Measurements from ENCODE around the gene RPAIN.
"Not testable (repeated sequence)": the region's sequence is repeated elsewhere in the genome, so short reads cannot be mapped to it uniquely, and the experiment has no call there.

The RPAIN gene

GRCh38 chr17:5425826-5426225 lies 5.8 kb downstream of the RPAIN start:
- Histone ChIP-seq H3K9me3 (ENCODE audit: control insufficient read depth in 2 of 2, low read length in 2 of 2) (no peaks in the 10 kb centered on the region), H3K27me3 (ENCODE audit: control insufficient read depth in 2 of 2, insufficient read depth in 2 of 2, low read length in 2 of 2) (no peaks in the 10 kb centered on the region), H3K27ac (ENCODE audit: low read depth in 2 of 2, low read length in 2 of 2) (no peak overlapping the region), H3K4me1 (ENCODE audit: control insufficient read depth in 2 of 2, insufficient read depth in 2 of 2, low read length in 2 of 2) (peaks cover 4 to 5% of the 10 kb centered on the region in 2 donors), H3K4me3 (ENCODE audit: low read length in 2 of 2) (no peak overlapping the region), H3K36me3 (ENCODE audit: control insufficient read depth in 2 of 2, insufficient read depth in 2 of 2, low read length in 2 of 2) (peaks cover 67% of the 10 kb centered on the region in 2 donors), H3K9ac (ENCODE audit: low read depth in 1 of 2, low read length in 2 of 2) (no peak overlapping the region)

- H3K9me3 ChIP-seq (ENCODE audit: control insufficient read depth in 2 of 2, low read length in 2 of 2), result no peaks in the 10 kb centered on the region
- H3K36me3 ChIP-seq (ENCODE audit: control insufficient read depth in 2 of 2, insufficient read depth in 2 of 2, low read length in 2 of 2), result peaks cover 73 to 81% of the 10 kb centered on the region in 2 donors
- no peaks in the 10 kb centered on the region for H3K27me3 ChIP-seq (ENCODE audit: control insufficient read depth in 2 of 2, insufficient read depth in 2 of 2, low read length in 2 of 2)
- H3K27ac ChIP-seq (ENCODE audit: low read depth in 2 of 2, low read length in 2 of 2), result no peak overlapping the region
- H3K4me1 ChIP-seq (ENCODE audit: control insufficient read depth in 2 of 2, insufficient read depth in 2 of 2, low read length in 2 of 2), result no peaks in the 10 kb centered on the region
- no peak overlapping the region for H3K9ac ChIP-seq (ENCODE audit: low read depth in 1 of 2, low read length in 2 of 2)
- H3K4me3 ChIP-seq (ENCODE audit: low read length in 2 of 2), result no peak overlapping the region
Observed at GRCh38 chr17:5429191-5429887, 9.4 kb downstream of the RPAIN start.

- H3K27ac ChIP-seq (ENCODE audit: low read depth in 2 of 2, low read length in 2 of 2), result no peak overlapping the region
- H3K4me3 ChIP-seq (ENCODE audit: low read length in 2 of 2), result no peak overlapping the region
- H3K36me3 ChIP-seq (ENCODE audit: control insufficient read depth in 2 of 2, insufficient read depth in 2 of 2, low read length in 2 of 2), result peaks cover 69 to 81% of the 10 kb centered on the region in 2 donors
- no peaks in the 10 kb centered on the region for H3K4me1 ChIP-seq (ENCODE audit: control insufficient read depth in 2 of 2, insufficient read depth in 2 of 2, low read length in 2 of 2)
- H3K27me3 ChIP-seq (ENCODE audit: control insufficient read depth in 2 of 2, insufficient read depth in 2 of 2, low read length in 2 of 2), result no peaks in the 10 kb centered on the region
- H3K9ac ChIP-seq (ENCODE audit: low read depth in 1 of 2, low read length in 2 of 2), result no peak overlapping the region
- H3K9me3 ChIP-seq (ENCODE audit: control insufficient read depth in 2 of 2, low read length in 2 of 2), result no peaks in the 10 kb centered on the region
Observed at GRCh38 chr17:5430413-5430999, 10.5 kb downstream of the RPAIN start.

- H3K9me3 ChIP-seq (ENCODE audit: control insufficient read depth in 2 of 2, low read length in 2 of 2); H3K4me3 ChIP-seq (ENCODE audit: low read length in 2 of 2); H3K27ac ChIP-seq (ENCODE audit: low read depth in 2 of 2, low read length in 2 of 2); H3K27me3 ChIP-seq (ENCODE audit: control insufficient read depth in 2 of 2, insufficient read depth in 2 of 2, low read length in 2 of 2); H3K9ac ChIP-seq (ENCODE audit: low read depth in 1 of 2, low read length in 2 of 2); H3K4me1 ChIP-seq (ENCODE audit: control insufficient read depth in 2 of 2, insufficient read depth in 2 of 2, low read length in 2 of 2): not testable (repeated sequence)
- peaks cover 62 to 77% of the 10 kb centered on the region in 2 donors for H3K36me3 ChIP-seq (ENCODE audit: control insufficient read depth in 2 of 2, insufficient read depth in 2 of 2, low read length in 2 of 2)
Observed at GRCh38 chr17:5431234-5431633, 11.3 kb downstream of the RPAIN start.

DNA sequence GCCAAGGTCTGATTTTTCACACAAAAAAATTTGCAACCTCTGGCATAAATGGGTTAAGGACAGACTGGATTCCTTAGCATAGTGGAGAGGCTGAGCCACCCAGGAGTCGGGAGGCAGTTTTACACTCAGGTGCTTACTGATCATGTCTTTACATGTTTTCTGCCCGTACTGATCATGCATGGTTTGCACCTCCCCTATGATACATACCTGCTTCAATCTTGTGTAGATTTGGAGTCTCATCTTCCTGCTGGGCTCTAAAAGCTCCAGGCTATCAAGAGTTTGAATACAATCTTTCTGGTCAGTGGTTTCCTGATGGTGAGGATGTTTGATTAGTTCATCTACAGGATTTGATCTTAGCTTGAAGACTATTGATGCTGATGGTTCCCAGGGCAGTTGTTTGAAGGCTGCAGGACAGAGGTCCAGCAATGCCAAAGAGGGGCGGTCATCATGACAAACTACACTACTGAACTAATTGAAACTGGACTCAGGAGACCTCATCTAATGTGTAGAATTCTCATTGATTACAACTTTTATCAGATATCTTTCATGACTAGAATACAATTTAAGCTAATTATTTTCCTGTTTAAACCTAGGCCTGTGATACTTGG lies 12.1 kb downstream of the RPAIN start:
- H3K27ac ChIP-seq (ENCODE audit: low read depth in 2 of 2, low read length in 2 of 2), result no peak overlapping the region
- H3K9me3 ChIP-seq (ENCODE audit: control insufficient read depth in 2 of 2, low read length in 2 of 2), result no peaks in the 10 kb centered on the region
- H3K4me1 ChIP-seq (ENCODE audit: control insufficient read depth in 2 of 2, insufficient read depth in 2 of 2, low read length in 2 of 2), result no peaks in the 10 kb centered on the region
- no peak overlapping the region for H3K4me3 ChIP-seq (ENCODE audit: low read length in 2 of 2)
- peaks cover 60 to 76% of the 10 kb centered on the region in 2 donors for H3K36me3 ChIP-seq (ENCODE audit: control insufficient read depth in 2 of 2, insufficient read depth in 2 of 2, low read length in 2 of 2)
- H3K9ac ChIP-seq (ENCODE audit: low read depth in 1 of 2, low read length in 2 of 2), result no peak overlapping the region
- no peaks in the 10 kb centered on the region for H3K27me3 ChIP-seq (ENCODE audit: control insufficient read depth in 2 of 2, insufficient read depth in 2 of 2, low read length in 2 of 2)

DNA sequence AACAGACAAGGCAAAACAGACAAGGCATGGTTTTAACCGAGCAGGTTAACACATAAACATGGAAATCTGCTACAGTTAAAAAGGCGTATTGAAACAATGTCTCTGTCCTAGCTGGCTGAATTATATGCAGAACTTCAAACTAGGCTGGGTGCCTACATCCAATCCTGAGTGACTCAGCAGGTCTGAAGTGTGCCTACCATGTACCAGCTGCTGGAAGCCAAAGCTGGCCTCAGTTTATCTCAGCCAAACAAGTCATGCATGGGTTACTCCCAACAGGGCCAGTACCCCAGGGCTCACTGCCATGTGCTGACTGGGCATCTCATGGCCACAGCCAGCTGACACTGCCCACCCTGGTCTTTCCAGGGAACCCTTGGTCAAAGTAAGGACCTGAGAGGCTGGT lies 15.0 kb downstream of the RPAIN start:
- H3K27ac ChIP-seq (ENCODE audit: low read depth in 2 of 2, low read length in 2 of 2), result no peak overlapping the region
- no peaks in the 10 kb centered on the region for H3K27me3 ChIP-seq (ENCODE audit: control insufficient read depth in 2 of 2, insufficient read depth in 2 of 2, low read length in 2 of 2)
- H3K9ac ChIP-seq (ENCODE audit: low read depth in 1 of 2, low read length in 2 of 2), result no peak overlapping the region
- peaks cover 36 to 58% of the 10 kb centered on the region in 2 donors for H3K36me3 ChIP-seq (ENCODE audit: control insufficient read depth in 2 of 2, insufficient read depth in 2 of 2, low read length in 2 of 2)
- H3K4me3 ChIP-seq (ENCODE audit: low read length in 2 of 2), result no peak overlapping the region
- H3K9me3 ChIP-seq (ENCODE audit: control insufficient read depth in 2 of 2, low read length in 2 of 2), result no peaks in the 10 kb centered on the region
- peaks cover 9 to 14% of the 10 kb centered on the region in 2 donors for H3K4me1 ChIP-seq (ENCODE audit: control insufficient read depth in 2 of 2, insufficient read depth in 2 of 2, low read length in 2 of 2)

- not testable (repeated sequence) for H3K27ac ChIP-seq (ENCODE audit: low read depth in 2 of 2, low read length in 2 of 2); H3K4me3 ChIP-seq (ENCODE audit: low read length in 2 of 2); H3K9ac ChIP-seq (ENCODE audit: low read depth in 1 of 2, low read length in 2 of 2); H3K9me3 ChIP-seq (ENCODE audit: control insufficient read depth in 2 of 2, low read length in 2 of 2); H3K27me3 ChIP-seq (ENCODE audit: control insufficient read depth in 2 of 2, insufficient read depth in 2 of 2, low read length in 2 of 2)
- Histone ChIP-seq H3K36me3 (ENCODE audit: control insufficient read depth in 2 of 2, insufficient read depth in 2 of 2, low read length in 2 of 2) (peaks cover 33 to 51% of the 10 kb centered on the region in 2 donors), H3K4me1 (ENCODE audit: control insufficient read depth in 2 of 2, insufficient read depth in 2 of 2, low read length in 2 of 2) (peaks cover 9 to 14% of the 10 kb centered on the region in 2 donors)
Observed at GRCh38 chr17:5435781-5436315, 15.9 kb downstream of the RPAIN start.

- H3K27ac ChIP-seq (ENCODE audit: low read depth in 2 of 2, low read length in 2 of 2), result peak overlapping the region in 1 of 2 donors; percentile 82
- peak overlapping the region; percentile 83 to 85 for H3K9ac ChIP-seq (ENCODE audit: low read depth in 1 of 2, low read length in 2 of 2)
- H3K4me1 ChIP-seq (ENCODE audit: control insufficient read depth in 2 of 2, insufficient read depth in 2 of 2, low read length in 2 of 2), result peaks cover 9 to 14% of the 10 kb centered on the region in 2 donors
Observed at GRCh38 chr17:5437721-5438317, 17.8 kb downstream of the RPAIN start.

DNA sequence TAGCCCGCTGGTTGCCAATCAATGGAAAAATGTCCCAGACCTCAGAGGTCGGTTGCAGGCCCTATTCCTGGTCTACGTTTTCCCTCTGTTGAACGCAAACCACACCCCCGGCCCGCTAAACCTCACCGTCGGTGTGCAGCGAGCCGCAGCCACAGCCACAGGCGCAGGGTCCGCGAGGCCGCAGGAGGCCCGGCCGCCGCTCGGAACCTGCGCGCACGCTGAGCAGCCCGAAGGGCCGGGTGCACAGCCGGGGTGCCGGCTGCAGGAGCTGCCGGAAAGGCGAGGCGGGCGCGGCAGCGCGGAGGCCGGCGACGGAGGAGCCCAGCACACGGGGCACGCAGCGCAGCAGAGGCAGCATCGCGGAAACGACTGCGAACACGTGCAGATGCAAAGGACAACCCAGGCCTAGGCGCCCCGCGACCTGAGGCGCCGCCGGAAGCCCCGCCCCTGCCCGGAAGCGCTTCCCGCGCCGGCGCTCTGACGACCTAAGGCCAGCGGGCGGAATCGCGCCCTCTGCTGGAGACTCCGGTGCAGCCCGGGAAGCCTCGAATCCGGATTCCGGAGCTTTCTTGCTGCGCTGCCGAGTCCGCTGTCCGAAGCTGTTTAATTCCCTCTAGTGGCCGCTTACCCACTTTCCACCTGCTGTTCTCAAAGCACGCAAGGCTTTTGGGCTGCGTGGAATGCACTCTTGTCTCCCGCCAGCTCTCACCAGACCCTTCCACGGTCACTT lies 18.9 kb downstream of the RPAIN start, which contains the start of gene C1QBP:
C1QBP (minus strand) TSS at position 440 of the 730 bp plus-strand sequence; CDS start at position 358, 82 bp downstream.
- peak within 1 kb of the TSS; percentile 84 to 85 for H3K9ac ChIP-seq (ENCODE audit: low read depth in 1 of 2, low read length in 2 of 2)
- no peaks in the 10 kb centered on the region for H3K9me3 ChIP-seq (ENCODE audit: control insufficient read depth in 2 of 2, low read length in 2 of 2)
- H3K27ac ChIP-seq (ENCODE audit: low read depth in 2 of 2, low read length in 2 of 2), result peak within 1 kb of the TSS; percentile 68 to 82
- H3K4me3 ChIP-seq (ENCODE audit: low read length in 2 of 2), result peak within 1 kb of the TSS; percentile 76 to 92
- peaks cover 17 to 36% of the 10 kb centered on the region in 2 donors for H3K36me3 ChIP-seq (ENCODE audit: control insufficient read depth in 2 of 2, insufficient read depth in 2 of 2, low read length in 2 of 2)
- no peaks in the 10 kb centered on the region for H3K27me3 ChIP-seq (ENCODE audit: control insufficient read depth in 2 of 2, insufficient read depth in 2 of 2, low read length in 2 of 2)
- H3K4me1 ChIP-seq (ENCODE audit: control insufficient read depth in 2 of 2, insufficient read depth in 2 of 2, low read length in 2 of 2), result peaks cover 9 to 14% of the 10 kb centered on the region in 2 donors

More at GRCh38 chr17:5437721-5438317, 17.8 kb downstream of the RPAIN start:
- Histone ChIP-seq H3K36me3 (ENCODE audit: control insufficient read depth in 2 of 2, insufficient read depth in 2 of 2, low read length in 2 of 2) (peaks cover 20 to 39% of the 10 kb centered on the region in 2 donors), H3K4me3 (ENCODE audit: low read length in 2 of 2) (peak overlapping the region; percentile 76 to 92), H3K9me3 (ENCODE audit: control insufficient read depth in 2 of 2, low read length in 2 of 2) (no peaks in the 10 kb centered on the region), H3K27me3 (ENCODE audit: control insufficient read depth in 2 of 2, insufficient read depth in 2 of 2, low read length in 2 of 2) (no peaks in the 10 kb centered on the region)

Measured in mucosa of rectum (tissue), 2 donors.